OCI-LY7 (cell line): ENCODE data around the gene CRYAB. TPM values are rescaled to one million over a fixed set of nuclear protein-coding genes. Genes with fewer than 3 reads are reported as not detected.

ENCODE experiments used
- BruUV-seq: library from RNA; stranded (reverse); fragments of 400-500 nt; replicated peaks from 2 replicates; lab custom pipeline; 2021; lab: Mats Ljungman, UMichigan
- CTCF ChIA-PET: fragments of 300-600 bp; sonication (Branson Sonifier 250); formaldehyde crosslinking; loops from one replicate; lab custom pipeline; 2022; ENCODE audit warnings: antibody characterized with exemption; ENCODE audit not compliant: unreplicated experiment; lab: Charles Lee
- POLR2A ChIA-PET: fragments of 300-600 bp; sonication (Branson Sonifier 250); formaldehyde crosslinking; loops from one replicate; lab custom pipeline; 2022; ENCODE audit warnings: antibody characterized with exemption; lab: Charles Lee
- DNase-seq: peaks from one replicate; pipeline ENCODE4 v3.0.0-alpha.2; 2015; ENCODE audit warnings: low spot score
- H2AFZ ChIP-seq: fragments of 200-600 bp; sonication (generic), shearing (Covaris generic); 2 replicates; pipeline ENCODE4 v1.6.1; 2014; ENCODE audit warnings: mild to moderate bottlenecking, antibody characterized with exemption, low read length, moderate library complexity
- H3K27ac ChIP-seq: fragments of 200-600 bp; sonication (generic); 2 replicates; pipeline ENCODE4 v1.5.1; 2014; ENCODE audit warnings: mixed run types, low read depth, mild to moderate bottlenecking, moderate library complexity, low read length, inconsistent platforms; ENCODE audit not compliant: poor library complexity, severe bottlenecking
- H3K36me3 ChIP-seq: fragments of 200-600 bp; sonication (generic); 2 replicates; pipeline ENCODE4 v1.6.1; 2014; ENCODE audit warnings: mild to moderate bottlenecking, antibody characterized with exemption, low read length, moderate library complexity, mixed read lengths; ENCODE audit not compliant: insufficient read depth
- H3K4me1 ChIP-seq: fragments of 200-600 bp; sonication (generic); 2 replicates; pipeline ENCODE4 v1.5.1; 2014; ENCODE audit warnings: mild to moderate bottlenecking, low read length; ENCODE audit not compliant: insufficient read depth, poor library complexity, severe bottlenecking
- H3K4me2 ChIP-seq: fragments of 200-600 bp; sonication (generic); 2 replicates; pipeline ENCODE4 v1.6.1; 2014; ENCODE audit warnings: mild to moderate bottlenecking, low read length
- H3K4me3 ChIP-seq: fragments of 200-600 bp; sonication (generic); 2 replicates; pipeline ENCODE4 v1.5.1; 2014; ENCODE audit warnings: mild to moderate bottlenecking, low read depth, low read length; ENCODE audit not compliant: poor library complexity, severe bottlenecking
- H3K79me2 ChIP-seq: fragments of 200-600 bp; sonication (generic); 2 replicates; pipeline ENCODE4 v1.6.1; 2016; ENCODE audit warnings: low read depth, mild to moderate bottlenecking, low read length, moderate library complexity, mixed read lengths; ENCODE audit not compliant: insufficient read depth
- H3K9me2 ChIP-seq: fragments of 200-600 bp; sonication (generic); 2 replicates; pipeline ENCODE4 v1.6.1; 2016; ENCODE audit warnings: mild to moderate bottlenecking, low read length, mixed read lengths; ENCODE audit not compliant: insufficient read depth
- H3K9me3 ChIP-seq: fragments of 200-600 bp; sonication (generic); 2 replicates; pipeline ENCODE4 v1.6.1; 2014; ENCODE audit warnings: mild to moderate bottlenecking, mixed run types, low read length, mixed read lengths
- H4K20me1 ChIP-seq: fragments of 200-600 bp; sonication (generic); 2 replicates; pipeline ENCODE4 v1.6.1; 2014; ENCODE audit warnings: mild to moderate bottlenecking, antibody characterized with exemption, low read length, moderate library complexity, mixed read lengths; ENCODE audit not compliant: insufficient read depth
- EZH2phosphoT487 ChIP-seq: fragments of 200-600 bp; sonication (generic); IDR thresholded peaks from 2 replicates; pipeline ENCODE4 v1.6.1; 2018; ENCODE audit warnings: low read depth, borderline replicate concordance, mild to moderate bottlenecking, mixed run types, antibody characterized with exemption, low read length, moderate library complexity, mixed read lengths
- intact Hi-C: fragments of 100-400 bp; cut with micrococcal nuclease; formaldehyde crosslinking; loops from one replicate; pipeline ENCODE4 v1.10.0; 2022; ENCODE audit not compliant: unreplicated experiment
- total RNA-seq, 2 experiments: library from RNA; depleted of rRNA in 1 of 2; stranded (reverse); fragments of >200 nt in 1 of 2; shearing (Covaris generic) in 1 of 2; gene quantifications; 2 replicates each; pipeline ENCODE4 v1.2.3, GENCODE V29; 2014 to 2022
- TF ChIP-seq, protein P1 (sequence below): fragments of 200-600 bp; sonication (generic); conservative IDR thresholded peaks from 2 replicates; pipeline ENCODE4 v1.5.1; 2014; ENCODE audit warnings: mild to moderate bottlenecking, antibody characterized with exemption, low read length, moderate library complexity, mixed read lengths

The CRYAB gene
- total RNA-seq, 2 experiments from 2014 or later = not detected

DNA sequence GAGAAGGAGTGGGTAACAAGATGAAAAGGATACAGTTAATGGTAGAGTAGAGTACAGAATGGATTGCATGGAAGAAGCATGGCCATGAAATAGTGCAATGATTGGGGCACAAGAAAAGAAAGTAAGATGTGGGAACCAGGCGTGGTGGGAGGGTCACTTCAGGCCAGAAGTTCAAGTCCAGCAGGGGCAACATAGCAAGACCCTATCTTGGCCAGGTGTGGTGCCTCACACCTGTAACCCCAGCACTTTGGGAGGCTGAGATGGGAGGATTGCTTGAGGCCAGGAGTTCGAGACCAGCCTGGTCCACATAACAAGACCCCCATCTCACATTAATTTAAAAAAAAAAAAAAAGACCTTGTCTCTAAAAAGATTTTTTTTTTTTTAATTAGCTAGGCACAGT lies 5.7 kb upstream of the CRYAB start:
- ChIA-PET CTCF (no interaction called here), POLR2A (interaction anchor here (0.7 to 1.9 kb wide), 3 partner anchors 9 to 46 kb away, joined by 3 to 8 read pairs (median 4); partner anchors contain the start of gene ALG9)
- TF ChIP-seq, protein P1, sequence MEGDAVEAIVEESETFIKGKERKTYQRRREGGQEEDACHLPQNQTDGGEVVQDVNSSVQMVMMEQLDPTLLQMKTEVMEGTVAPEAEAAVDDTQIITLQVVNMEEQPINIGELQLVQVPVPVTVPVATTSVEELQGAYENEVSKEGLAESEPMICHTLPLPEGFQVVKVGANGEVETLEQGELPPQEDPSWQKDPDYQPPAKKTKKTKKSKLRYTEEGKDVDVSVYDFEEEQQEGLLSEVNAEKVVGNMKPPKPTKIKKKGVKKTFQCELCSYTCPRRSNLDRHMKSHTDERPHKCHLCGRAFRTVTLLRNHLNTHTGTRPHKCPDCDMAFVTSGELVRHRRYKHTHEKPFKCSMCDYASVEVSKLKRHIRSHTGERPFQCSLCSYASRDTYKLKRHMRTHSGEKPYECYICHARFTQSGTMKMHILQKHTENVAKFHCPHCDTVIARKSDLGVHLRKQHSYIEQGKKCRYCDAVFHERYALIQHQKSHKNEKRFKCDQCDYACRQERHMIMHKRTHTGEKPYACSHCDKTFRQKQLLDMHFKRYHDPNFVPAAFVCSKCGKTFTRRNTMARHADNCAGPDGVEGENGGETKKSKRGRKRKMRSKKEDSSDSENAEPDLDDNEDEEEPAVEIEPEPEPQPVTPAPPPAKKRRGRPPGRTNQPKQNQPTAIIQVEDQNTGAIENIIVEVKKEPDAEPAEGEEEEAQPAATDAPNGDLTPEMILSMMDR = no peak
- no peak for TF ChIP-seq EZH2phosphoT487

DNA sequence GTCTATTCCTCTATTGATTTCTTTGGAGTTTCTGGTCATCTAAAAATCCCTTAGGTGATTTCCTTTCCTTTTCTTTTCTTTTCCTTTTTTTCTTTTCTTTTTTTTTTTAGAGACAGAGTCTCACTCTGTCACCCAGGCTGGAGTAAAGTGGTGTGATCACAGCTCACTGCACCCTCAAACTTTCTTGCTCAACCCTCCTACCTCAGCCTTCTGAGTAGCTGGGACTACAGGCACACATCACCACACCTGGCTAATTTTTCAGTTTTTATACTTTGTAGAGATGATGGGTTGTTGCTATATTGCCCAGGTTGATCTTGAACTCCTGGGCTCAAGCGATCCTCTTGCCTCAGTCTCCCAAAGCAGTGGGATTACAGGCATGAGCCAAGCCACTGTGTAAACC lies 5.2 kb upstream of the CRYAB start:
- Histone ChIP-seq H3K4me1 (no peaks in the 10 kb centered on the region), H3K9me3 (no peaks in the 10 kb centered on the region), H3K27ac (no peak overlapping the region), H3K4me2 (no peak overlapping the region), H3K9me2 (no peaks in the 10 kb centered on the region), H3K4me3 (no peak overlapping the region), H3K79me2 (no peaks in the 10 kb centered on the region), H4K20me1 (no peaks in the 10 kb centered on the region), H3K36me3 (no peaks in the 10 kb centered on the region), H2AFZ (no peak overlapping the region)
- CTCF ChIA-PET = interaction anchor here (0.6 kb wide), 1 partner anchor 10 kb away, joined by 3 read pairs; no protein-coding TSS in a partner anchor
- intact Hi-C loops = no loop called here
- BruUV-seq = no TSS peak
- no peak for TF ChIP-seq EZH2phosphoT487
- TF ChIP-seq, protein P1 = no peak
- DNase-seq = no peak
- POLR2A ChIA-PET = interaction anchor here (0.6 kb wide), 1 partner anchor 58 kb away, joined by 3 read pairs; no protein-coding TSS in a partner anchor

More for the DNA sequence above, 5.7 kb upstream of the CRYAB start:
- H3K27ac ChIP-seq = no peak overlapping the region
- no TSS peak for BruUV-seq
- H3K9me3 ChIP-seq = no peaks in the 10 kb centered on the region
- H3K4me2 ChIP-seq = no peak overlapping the region
- H3K9me2 ChIP-seq = no peaks in the 10 kb centered on the region
- intact Hi-C loops = no loop called here
- no peak for DNase-seq
- H3K79me2 ChIP-seq = no peaks in the 10 kb centered on the region
- no peaks in the 10 kb centered on the region for H3K36me3 ChIP-seq
- no peak overlapping the region for H2AFZ ChIP-seq
- no peak overlapping the region for H3K4me3 ChIP-seq
- no peaks in the 10 kb centered on the region for H3K4me1 ChIP-seq
- H4K20me1 ChIP-seq = no peaks in the 10 kb centered on the region

DNA sequence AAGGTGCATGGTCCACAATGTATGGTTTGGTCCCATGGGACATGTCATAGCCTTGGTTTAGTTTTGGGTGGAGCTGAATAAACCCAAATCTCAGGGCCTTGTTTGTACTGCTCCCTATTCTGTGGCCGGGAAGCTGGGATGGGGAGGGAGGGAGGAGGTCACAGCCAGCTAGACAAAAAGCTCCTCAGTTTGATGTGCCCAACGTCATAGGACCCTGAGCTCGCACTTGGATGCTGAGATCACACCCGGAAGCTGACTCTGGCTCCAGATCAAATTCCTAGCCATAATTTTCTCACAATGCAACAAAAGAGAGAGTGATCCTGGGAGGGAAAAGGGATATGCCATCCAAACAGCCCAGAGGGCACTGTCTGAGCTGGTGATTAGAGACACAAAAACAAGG lies 2.4 kb upstream of the CRYAB start:
- ChIA-PET POLR2A (interaction anchor here (1.4 to 2.1 kb wide), 4 partner anchors 13 to 49 kb away, joined by 3 to 13 read pairs (median 4); partner anchors contain the start of gene ALG9), CTCF (no interaction called here)
- Histone ChIP-seq H3K4me2 (no peak overlapping the region), H2AFZ (no peak overlapping the region), H3K36me3 (no peaks in the 10 kb centered on the region), H3K9me2 (no peaks in the 10 kb centered on the region), H3K79me2 (no peaks in the 10 kb centered on the region), H3K27ac (no peak overlapping the region), H3K9me3 (no peaks in the 10 kb centered on the region), H3K4me1 (no peaks in the 10 kb centered on the region), H4K20me1 (no peaks in the 10 kb centered on the region), H3K4me3 (no peak overlapping the region)
- no peak for DNase-seq
- TF ChIP-seq EZH2phosphoT487 = no peak
- TF ChIP-seq, protein P1 = no peak
- intact Hi-C loops = no loop called here
- BruUV-seq = no TSS peak
